A673 (cell line): ENCODE measurements around the gene KIAA0319L. TPM values are rescaled to one million over a fixed set of nuclear protein-coding genes. Genes with fewer than 3 reads are reported as not detected.

Experiments used
- BruUV-seq: library from RNA; stranded (reverse); fragments of 400-500 nt; replicated peaks from 2 replicates; lab custom pipeline; 2021; lab: Mats Ljungman, UMichigan
- CTCF ChIA-PET: fragments of 300-600 bp; sonication (Branson Sonifier 250); formaldehyde crosslinking; loops from one replicate; lab custom pipeline; 2022; ENCODE audit warnings: antibody characterized with exemption; lab: Charles Lee
- POLR2A ChIA-PET: fragments of 300-600 bp; sonication (Branson Sonifier 250); formaldehyde crosslinking; loops from one replicate; lab custom pipeline; 2022; ENCODE audit warnings: antibody characterized with exemption; ENCODE audit not compliant: low non-redundant PET; lab: Charles Lee
- DNase-seq: peaks from one replicate; pipeline ENCODE4 v3.0.0-alpha.2; 2015; ENCODE audit warnings: low spot score
- H3K27ac ChIP-seq: fragments of 200-600 bp; sonication (generic); 2 replicates; pipeline ENCODE4 v1.5.1; 2016; ENCODE audit warnings: mixed run types, low read depth, mild to moderate bottlenecking, mixed read lengths, antibody characterized with exemption, low read length; ENCODE audit not compliant: poor library complexity, severe bottlenecking
- H3K27me3 ChIP-seq: fragments of 200-600 bp; sonication (generic); replicated peaks from 2 replicates; pipeline ENCODE4 v1.6.1; 2017; ENCODE audit warnings: mixed run types, low read depth, mild to moderate bottlenecking, mixed read lengths, antibody characterized with exemption, low read length; ENCODE audit not compliant: insufficient read depth, poor library complexity
- H3K36me3 ChIP-seq: fragments of 200-600 bp; sonication (generic); 2 replicates; pipeline ENCODE4 v1.6.1; 2016; ENCODE audit warnings: mixed run types, mild to moderate bottlenecking, mixed read lengths, antibody characterized with exemption, low read length; ENCODE audit not compliant: insufficient read depth, poor library complexity, severe bottlenecking
- H3K4me1 ChIP-seq: fragments of 200-600 bp; sonication (generic); 2 replicates; pipeline ENCODE4 v1.6.1; 2017; ENCODE audit warnings: mixed run types, mild to moderate bottlenecking, mixed read lengths, antibody characterized with exemption, low read length; ENCODE audit not compliant: insufficient read depth, poor library complexity, severe bottlenecking
- H3K4me3 ChIP-seq: fragments of 200-600 bp; sonication (generic); 2 replicates; pipeline ENCODE4 v1.5.1; 2016; ENCODE audit warnings: low read depth, mixed run types, mild to moderate bottlenecking, mixed read lengths, low read length; ENCODE audit not compliant: poor library complexity, severe bottlenecking
- H3K9me3 ChIP-seq: fragments of 200-600 bp; sonication (generic); 2 replicates; pipeline ENCODE4 v1.6.1; 2016; ENCODE audit warnings: mixed run types, low read depth, mild to moderate bottlenecking, mixed read lengths, antibody characterized with exemption, low read length; ENCODE audit not compliant: poor library complexity, severe bottlenecking
- EZH2 ChIP-seq: fragments of 200-600 bp; sonication (generic); IDR thresholded peaks from 2 replicates; pipeline ENCODE4 v1.6.1; 2017; ENCODE audit warnings: borderline replicate concordance, low read depth, mild to moderate bottlenecking, mixed read lengths, antibody characterized with exemption, low read length; ENCODE audit not compliant: poor library complexity, severe bottlenecking
- intact Hi-C: fragments of 100-400 bp; cut with micrococcal nuclease; formaldehyde crosslinking; loops from one replicate; pipeline ENCODE4 v1.10.0; 2022; ENCODE audit not compliant: unreplicated experiment
- total RNA-seq: library from RNA; stranded (reverse); gene quantifications from 2 replicates; pipeline ENCODE4 v1.2.3, GENCODE V29; 2021
- TF ChIP-seq, protein P1 (sequence below): fragments of 300-800, 200-600 bp; sonication (generic); conservative IDR thresholded peaks from 2 replicates; pipeline ENCODE4 v1.5.1; 2017; ENCODE audit warnings: low read depth, mild to moderate bottlenecking, antibody characterized with exemption, low read length, moderate library complexity, mixed read lengths

The KIAA0319L gene
- total RNA-seq, 1 experiment from 2014 or later: 33.7 TPM

DNA sequence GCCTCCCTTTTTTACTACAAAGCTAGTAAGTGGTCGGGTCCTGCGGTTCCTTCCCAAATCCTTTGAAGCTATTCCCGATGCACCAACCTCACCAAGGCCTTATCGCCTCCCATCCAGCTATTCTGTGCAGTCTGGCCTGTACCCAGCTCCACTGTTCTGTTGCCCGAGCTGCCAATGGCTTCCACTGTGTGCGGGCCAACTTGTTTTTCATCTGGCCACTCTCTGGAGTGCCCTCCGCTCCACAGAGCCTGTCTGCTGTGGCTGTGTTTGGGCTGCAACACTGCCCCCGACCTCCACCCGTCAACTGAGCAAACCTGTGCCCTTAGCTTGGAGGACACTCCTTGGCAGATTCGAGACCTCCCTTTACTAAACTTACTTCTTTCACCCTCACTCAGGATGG is 125.0 kb downstream of the KIAA0319L start:
- intact Hi-C loops: no loop called here
- Histone ChIP-seq H3K27me3 (no peaks in the 10 kb centered on the region), H3K36me3 (no peaks in the 10 kb centered on the region), H3K4me1 (no peaks in the 10 kb centered on the region), H3K27ac (no peak overlapping the region), H3K9me3 (no peaks in the 10 kb centered on the region), H3K4me3 (no peak overlapping the region)
- CTCF ChIA-PET: no interaction called here
- BruUV-seq: no TSS peak
- no peak for DNase-seq
- POLR2A ChIA-PET: interaction anchor here (1.0 kb wide), 1 partner anchor 12 kb away, joined by 4 read pairs; no protein-coding TSS in a partner anchor
- TF ChIP-seq, protein P1, sequence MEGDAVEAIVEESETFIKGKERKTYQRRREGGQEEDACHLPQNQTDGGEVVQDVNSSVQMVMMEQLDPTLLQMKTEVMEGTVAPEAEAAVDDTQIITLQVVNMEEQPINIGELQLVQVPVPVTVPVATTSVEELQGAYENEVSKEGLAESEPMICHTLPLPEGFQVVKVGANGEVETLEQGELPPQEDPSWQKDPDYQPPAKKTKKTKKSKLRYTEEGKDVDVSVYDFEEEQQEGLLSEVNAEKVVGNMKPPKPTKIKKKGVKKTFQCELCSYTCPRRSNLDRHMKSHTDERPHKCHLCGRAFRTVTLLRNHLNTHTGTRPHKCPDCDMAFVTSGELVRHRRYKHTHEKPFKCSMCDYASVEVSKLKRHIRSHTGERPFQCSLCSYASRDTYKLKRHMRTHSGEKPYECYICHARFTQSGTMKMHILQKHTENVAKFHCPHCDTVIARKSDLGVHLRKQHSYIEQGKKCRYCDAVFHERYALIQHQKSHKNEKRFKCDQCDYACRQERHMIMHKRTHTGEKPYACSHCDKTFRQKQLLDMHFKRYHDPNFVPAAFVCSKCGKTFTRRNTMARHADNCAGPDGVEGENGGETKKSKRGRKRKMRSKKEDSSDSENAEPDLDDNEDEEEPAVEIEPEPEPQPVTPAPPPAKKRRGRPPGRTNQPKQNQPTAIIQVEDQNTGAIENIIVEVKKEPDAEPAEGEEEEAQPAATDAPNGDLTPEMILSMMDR: no peak
- no peak for TF ChIP-seq EZH2

DNA sequence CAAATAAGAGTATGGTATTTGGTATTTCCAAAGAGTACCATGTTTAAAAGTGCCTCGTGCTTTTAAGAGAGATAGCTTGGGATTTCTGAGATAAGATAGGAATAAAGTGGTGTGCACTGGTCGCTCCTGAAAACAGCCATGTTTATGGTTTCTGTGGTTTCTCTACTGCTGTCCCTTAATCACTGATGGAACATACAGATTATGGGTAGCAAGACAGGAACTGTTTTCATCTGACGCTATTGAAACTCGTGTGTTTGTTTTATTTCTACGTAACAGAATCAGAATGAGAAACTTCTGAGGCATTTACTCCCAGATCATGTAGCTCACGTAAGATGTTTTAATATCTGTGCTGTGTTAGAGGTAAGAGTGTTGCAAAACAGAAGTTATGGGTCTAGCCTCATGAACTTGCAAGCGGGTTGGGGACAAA is 126.0 kb downstream of the KIAA0319L start:
- BruUV-seq: no TSS peak
- TF ChIP-seq EZH2: no peak
- TF ChIP-seq, protein P1: no peak
- CTCF ChIA-PET: no interaction called here

DNA sequence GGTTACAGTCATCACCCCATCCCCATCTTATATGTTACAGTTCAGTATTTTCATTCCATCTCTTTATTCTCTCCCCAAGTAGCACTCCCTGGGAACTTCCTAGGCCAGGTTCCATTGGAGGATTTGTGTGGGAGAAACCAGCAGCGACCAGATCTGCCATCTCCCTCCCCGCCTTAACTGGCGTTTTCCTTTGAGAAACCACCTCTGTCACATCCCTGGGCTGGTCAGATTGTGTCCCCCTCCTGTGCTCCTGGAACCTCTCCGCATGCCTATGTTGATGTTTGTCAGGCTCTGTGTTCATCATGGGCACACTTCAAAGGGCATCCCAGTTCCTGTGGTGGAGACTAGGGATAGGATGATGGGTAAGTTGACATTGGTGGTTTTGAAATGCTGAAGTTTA is 126.4 kb downstream of the KIAA0319L start:
- Histone ChIP-seq H3K4me1 (no peaks in the 10 kb centered on the region), H3K9me3 (no peaks in the 10 kb centered on the region), H3K27ac (no peak overlapping the region), H3K27me3 (no peaks in the 10 kb centered on the region), H3K4me3 (no peak overlapping the region), H3K36me3 (no peaks in the 10 kb centered on the region)
- no TSS peak for BruUV-seq
- ChIA-PET CTCF (no interaction called here), POLR2A (no interaction called here)
- intact Hi-C loops: no loop called here
- TF ChIP-seq EZH2: no peak
- TF ChIP-seq, protein P1: no peak
- DNase-seq: no peak

More for the DNA sequence above, 126.0 kb downstream of the KIAA0319L start:
- POLR2A ChIA-PET: interaction anchor here (1.0 kb wide), 1 partner anchor 13 kb away, joined by 4 read pairs; no protein-coding TSS in a partner anchor
- Histone ChIP-seq H3K36me3 (no peaks in the 10 kb centered on the region), H3K27me3 (no peaks in the 10 kb centered on the region), H3K4me3 (no peak overlapping the region), H3K9me3 (no peaks in the 10 kb centered on the region), H3K4me1 (no peaks in the 10 kb centered on the region), H3K27ac (no peak overlapping the region)
- intact Hi-C loops: no loop called here
- no peak for DNase-seq
